Nucleus accumbens (tissue), 56 donors: ENCODE results near the gene FITM2.
"Not testable (repeated sequence)": the region's sequence is repeated elsewhere in the genome, so short reads cannot be mapped to it uniquely, and the experiment has no call there.

Experiments
- DNase-seq, 56 donors: peaks; one replicate each; lab custom pipeline; 2025; lab: John Stamatoyannopoulos, UW

Gene FITM2

GRCh38 chr20:44310664-44311639, at the start of gene FITM2:
Gene FITM2, minus strand, starts transcription at chr20:44311202. Its CDS starts 54 bp downstream, at chr20:44311148.
- peak; percentile 37 to 99 (median 94) for DNase-seq

DNA sequence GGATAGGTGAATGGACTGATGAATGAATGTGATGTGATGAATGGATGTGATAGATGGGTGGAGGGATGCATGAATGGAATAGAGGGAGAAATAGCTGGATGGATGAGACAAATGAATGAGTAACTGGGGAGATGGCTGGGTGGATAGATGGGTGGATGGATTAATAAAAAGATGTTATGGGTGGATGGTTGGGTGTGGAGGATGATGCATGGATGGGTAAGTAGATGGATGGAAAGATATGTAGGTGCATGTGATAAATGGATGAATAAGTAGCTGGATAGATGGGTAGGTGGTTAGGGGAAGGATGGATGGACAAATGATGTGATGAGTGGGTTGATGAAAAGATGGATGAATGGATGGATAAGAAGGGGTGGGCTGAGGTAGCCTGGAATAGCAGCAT, 49.2 kb upstream of the FITM2 start:
- no peak for DNase-seq

DNA sequence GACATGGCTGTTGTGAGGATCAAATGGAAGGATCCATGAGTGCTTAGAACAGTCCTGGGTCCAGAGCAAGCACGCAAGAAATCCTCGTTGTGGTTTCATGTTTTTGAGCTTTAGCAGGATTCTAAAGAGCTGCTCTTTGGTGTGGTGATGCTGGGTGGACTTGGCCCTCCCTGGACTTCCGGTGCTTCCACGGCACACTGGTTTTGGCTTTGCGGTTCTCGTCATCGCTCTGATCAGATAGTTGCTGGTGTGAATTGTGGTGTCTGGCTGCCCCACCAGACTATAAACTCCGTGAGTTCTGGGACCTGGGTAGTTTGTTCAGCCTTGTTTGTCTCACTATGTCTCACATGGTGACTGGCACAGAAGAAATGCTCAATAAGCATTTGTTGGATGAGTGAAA, 47.8 kb upstream of the FITM2 start:
- no peak for DNase-seq

DNA sequence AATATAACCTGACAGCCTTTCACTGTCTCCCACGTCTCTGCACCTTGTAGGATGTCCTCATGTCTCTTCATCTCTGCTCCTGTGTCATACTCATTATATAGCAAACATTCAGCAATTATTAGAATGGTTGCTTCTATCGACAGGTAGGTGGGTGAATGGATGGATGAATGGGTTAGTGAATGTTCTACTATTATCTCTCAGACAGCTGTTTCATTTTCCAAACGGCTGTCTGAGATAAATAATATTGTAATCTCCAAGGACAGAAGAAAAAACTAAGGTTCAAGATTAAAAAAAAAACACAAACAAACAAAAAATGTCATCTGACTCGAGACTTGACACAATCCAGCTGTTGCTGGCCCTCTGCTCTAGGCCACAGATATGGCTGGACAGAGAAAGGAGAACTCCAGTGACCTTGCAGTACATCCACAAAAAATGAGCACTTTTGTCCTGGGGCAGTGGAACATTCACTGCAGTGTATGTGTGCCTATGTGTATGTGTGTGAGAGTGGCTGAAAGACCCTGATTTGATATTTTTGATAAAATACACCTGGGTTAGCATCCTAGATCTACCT, 46.6 kb upstream of the FITM2 start:
- DNase-seq, result no peak

- no peak for DNase-seq
Observed at GRCh38 chr20:44357020-44357419, 46.0 kb upstream of the FITM2 start.

- no peak for DNase-seq
Observed at GRCh38 chr20:44356353-44356723, 45.3 kb upstream of the FITM2 start.

DNA sequence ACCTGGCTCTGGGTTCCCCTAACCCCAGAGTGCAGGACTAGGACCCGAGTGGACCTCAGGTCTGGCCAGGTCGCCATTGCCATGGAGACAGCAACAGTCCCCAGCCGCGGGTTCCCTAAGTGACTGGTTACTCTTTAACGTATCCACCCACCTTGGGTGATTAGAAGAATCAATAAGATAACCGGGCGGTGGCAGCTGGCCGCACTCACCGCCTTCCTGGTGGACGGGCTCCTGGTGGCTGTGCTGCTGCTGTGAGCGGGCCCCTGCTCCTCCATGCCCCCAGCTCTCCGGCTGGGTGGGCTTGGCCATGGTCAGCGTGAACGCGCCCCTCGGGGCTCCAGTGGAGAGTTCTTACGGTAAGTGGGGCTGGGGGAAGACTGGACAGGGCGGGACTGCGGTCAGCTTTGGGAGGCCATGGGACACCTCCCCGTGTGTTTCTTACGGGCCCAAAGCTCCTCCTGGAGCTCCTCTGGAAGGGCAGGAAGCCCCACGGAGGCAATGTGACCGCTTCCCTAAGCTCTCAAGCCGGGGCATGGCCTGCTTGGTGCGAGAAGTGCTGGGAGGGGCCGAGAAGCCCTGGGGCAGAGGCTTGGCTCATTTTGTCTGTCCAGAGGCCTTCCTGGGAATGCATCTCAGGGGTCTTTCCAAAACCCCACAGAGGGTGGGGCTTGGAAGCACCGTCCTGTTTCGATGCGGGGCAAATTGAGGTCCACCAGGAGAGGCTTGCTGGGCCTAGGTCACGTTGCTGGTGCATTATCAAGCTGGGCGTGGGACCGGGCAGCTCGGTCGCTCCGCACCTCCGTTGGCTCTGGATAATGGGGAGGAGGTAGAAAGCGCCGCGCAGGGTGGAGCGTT, 44.7 kb upstream of the FITM2 start, which contains the start of gene HNF4A:
Gene HNF4A, plus strand, starts transcription at position 202 of the 855 bp plus-strand sequence. Its CDS starts 106 bp downstream, at position 308.
- DNase-seq, result no peak

- DNase-seq, result no peak
Observed at GRCh38 chr20:44354979-44355497, 44.0 kb upstream of the FITM2 start.

DNA sequence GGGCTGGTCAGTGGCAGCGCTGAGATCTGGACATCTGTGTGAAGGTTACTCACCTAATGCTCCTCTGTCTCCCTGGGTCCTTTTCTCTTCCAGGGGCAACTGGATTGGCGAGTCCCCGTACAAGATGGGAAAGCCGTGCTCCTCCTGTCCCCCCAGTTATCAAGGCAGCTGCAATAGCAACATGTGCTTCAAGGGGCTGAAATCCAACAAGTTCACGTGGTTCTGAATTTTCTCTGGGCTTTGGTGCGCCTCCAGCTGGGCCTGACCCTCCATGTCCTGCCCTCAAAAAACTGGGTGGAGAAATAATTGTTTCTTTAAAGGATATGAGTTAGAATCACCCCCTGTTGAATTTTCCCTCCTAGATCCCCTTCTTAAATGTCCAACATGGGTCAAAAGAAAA, 39.6 kb upstream of the FITM2 start:
- DNase-seq, result no peak

DNA sequence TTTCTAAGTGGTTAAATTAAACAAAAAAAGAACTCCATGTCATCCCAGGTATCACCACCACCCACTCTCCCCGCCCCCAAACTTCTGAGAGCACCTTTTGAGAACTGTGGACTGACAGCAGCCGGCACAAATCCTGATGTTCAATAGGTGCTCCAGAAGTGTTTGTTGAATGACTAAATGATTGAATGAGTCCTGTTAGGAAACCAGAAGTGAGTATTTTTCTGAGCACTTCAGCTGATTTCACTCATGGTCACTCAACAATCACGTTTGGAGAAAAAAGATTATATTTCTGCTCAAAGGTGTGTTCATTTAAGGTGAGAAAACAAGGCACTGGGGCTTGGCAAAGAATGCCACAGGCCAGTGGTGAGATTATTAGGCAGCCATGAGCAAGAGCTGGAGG, 38.3 kb upstream of the FITM2 start:
- no peak for DNase-seq

DNA sequence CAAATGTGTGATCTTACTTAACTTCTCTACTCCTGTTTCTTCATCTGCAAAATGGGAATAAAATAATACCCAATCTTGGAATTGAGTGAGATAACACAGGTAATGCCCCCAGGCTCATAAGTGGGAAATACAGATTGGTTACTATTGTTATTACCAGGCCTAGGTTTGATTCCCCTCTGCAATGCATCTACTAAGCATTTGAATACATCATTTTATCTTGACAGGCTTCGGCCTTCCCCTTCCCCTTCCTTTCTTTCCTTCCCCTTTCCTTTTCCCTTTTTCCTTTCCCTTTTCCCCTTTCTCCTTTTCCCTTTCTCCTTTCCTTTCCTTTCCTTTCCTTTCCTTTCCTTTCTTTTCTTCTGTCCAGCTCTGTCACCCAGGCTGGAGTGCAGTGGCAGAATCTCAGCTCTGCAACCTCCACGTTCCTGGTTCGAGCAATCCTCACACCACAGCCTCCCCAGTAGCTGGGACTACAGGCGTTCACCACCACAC, 37.2 kb upstream of the FITM2 start:
- DNase-seq, result no peak

- DNase-seq, result not testable (repeated sequence)
Observed at GRCh38 chr20:44345941-44346340, 34.9 kb upstream of the FITM2 start.

GRCh38 chr20:44345147-44345546, 34.1 kb upstream of the FITM2 start:
- no peak for DNase-seq

GRCh38 chr20:44344723-44345122, 33.7 kb upstream of the FITM2 start:
- no peak for DNase-seq

DNA sequence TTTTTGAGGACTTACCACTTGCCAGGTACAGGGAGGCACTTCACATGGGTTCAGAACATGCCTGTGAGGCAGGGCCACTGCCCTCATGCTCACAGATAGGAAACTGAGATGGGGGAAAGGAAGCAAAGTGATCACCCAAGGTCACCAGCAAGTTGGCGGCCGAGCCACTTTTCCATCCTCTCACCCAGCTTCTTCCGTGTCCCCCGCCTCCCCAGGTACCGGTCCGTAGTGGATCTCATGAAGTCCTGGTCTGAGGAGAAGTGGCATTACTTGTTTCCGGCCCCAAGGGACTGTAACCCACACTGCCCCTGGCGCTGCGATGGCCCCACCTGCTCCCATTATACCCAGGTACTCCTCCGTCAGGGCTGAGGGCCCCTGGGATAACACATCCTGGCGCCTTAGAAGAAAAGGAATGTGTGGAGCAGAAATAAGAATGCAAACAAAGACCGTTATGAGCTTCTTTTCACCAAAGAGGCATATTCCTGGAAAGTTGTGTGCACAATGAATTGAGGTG, 32.2 kb upstream of the FITM2 start:
- DNase-seq, result no peak

GRCh38 chr20:44342248-44342647, 31.2 kb upstream of the FITM2 start:
- peak in 1 of 56 donors; percentile 1 for DNase-seq

GRCh38 chr20:44336725-44337380, 25.9 kb upstream of the FITM2 start, which contains the start of gene R3HDML:
Gene R3HDML, plus strand, starts transcription at chr20:44337043. Its CDS starts 115 bp downstream, at chr20:44337158.
- no peak for DNase-seq

GRCh38 chr20:44336086-44336485, 25.1 kb upstream of the FITM2 start:
- no peak for DNase-seq

DNA sequence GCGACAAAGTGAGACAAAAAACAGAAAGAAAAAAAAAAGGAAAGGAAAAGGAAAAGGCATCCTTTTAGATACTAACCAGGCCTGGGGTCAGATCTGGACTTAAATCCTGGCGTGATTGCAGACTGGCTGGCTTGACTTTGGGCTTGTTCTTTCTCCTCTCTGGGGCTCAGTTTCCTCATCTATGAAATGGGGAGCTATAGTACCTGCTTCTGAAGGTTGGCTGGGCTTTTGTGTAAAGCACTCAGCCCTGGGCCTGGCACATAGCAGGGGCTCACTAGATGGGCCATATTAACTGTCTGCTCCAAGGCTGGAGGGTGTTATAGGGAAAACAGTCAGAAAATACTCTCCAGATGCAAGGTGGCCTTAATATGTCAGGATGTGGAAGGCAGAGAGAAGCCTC, 24.7 kb upstream of the FITM2 start:
- DNase-seq, result no peak

GRCh38 chr20:44334709-44335108, 23.7 kb upstream of the FITM2 start:
- DNase-seq, result no peak
